OCI-LY3 (cell line): ENCODE measurements around the gene SLC25A18.

Experiments used
- EZH2phosphoT487 ChIP-seq: fragments of 200-600 bp; shearing (Covaris generic); IDR thresholded peaks from 2 replicates; pipeline ENCODE4 v1.6.1; 2018; ENCODE audit warnings: antibody characterized with exemption, mixed run types, low read depth
- TF ChIP-seq, protein P1 (sequence below): fragments of 200-600, 300-600 bp; sonication (generic); IDR thresholded peaks from 2 replicates; pipeline ENCODE4 v1.5.1; 2014; ENCODE audit warnings: antibody characterized with exemption, low read length, low read depth

- TF ChIP-seq, protein P1, sequence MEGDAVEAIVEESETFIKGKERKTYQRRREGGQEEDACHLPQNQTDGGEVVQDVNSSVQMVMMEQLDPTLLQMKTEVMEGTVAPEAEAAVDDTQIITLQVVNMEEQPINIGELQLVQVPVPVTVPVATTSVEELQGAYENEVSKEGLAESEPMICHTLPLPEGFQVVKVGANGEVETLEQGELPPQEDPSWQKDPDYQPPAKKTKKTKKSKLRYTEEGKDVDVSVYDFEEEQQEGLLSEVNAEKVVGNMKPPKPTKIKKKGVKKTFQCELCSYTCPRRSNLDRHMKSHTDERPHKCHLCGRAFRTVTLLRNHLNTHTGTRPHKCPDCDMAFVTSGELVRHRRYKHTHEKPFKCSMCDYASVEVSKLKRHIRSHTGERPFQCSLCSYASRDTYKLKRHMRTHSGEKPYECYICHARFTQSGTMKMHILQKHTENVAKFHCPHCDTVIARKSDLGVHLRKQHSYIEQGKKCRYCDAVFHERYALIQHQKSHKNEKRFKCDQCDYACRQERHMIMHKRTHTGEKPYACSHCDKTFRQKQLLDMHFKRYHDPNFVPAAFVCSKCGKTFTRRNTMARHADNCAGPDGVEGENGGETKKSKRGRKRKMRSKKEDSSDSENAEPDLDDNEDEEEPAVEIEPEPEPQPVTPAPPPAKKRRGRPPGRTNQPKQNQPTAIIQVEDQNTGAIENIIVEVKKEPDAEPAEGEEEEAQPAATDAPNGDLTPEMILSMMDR: no peak
- TF ChIP-seq EZH2phosphoT487: no peak
Measured at GRCh38 chr22:17523925-17524324, 39.4 kb upstream of the SLC25A18 start.
